GM21737 (cell line): ENCODE measurements around the gene ZNF300.
"Not testable (repeated sequence)": the region's sequence is repeated elsewhere in the genome, so short reads cannot be mapped to it uniquely, and the experiment has no call there.

Experiments used
- ATAC-seq: cut with Tn5 transposase; IDR thresholded peaks from one replicate; pipeline ENCODE4 v1.9.1; 2021; ENCODE audit warnings: mild to moderate bottlenecking, moderate library complexity; ENCODE audit not compliant: unreplicated experiment

The ZNF300 gene

GRCh38 chr5:150846308-150846653 lies 58.5 kb downstream of the ZNF300 start, which contains the start of gene IRGM:
IRGM (plus strand) TSS chr5:150846521; CDS start chr5:150848124, 1,603 bp downstream.
- ATAC-seq: not testable (repeated sequence)

- ATAC-seq: not testable (repeated sequence)
Observed at GRCh38 chr5:150845185-150845859, 59.5 kb downstream of the ZNF300 start.
